ENCODE data around the gene NMUR1.
A peak's percentile ranks its signal among the peaks of the same experiment; 100 is the strongest.

The NMUR1 gene

DNA sequence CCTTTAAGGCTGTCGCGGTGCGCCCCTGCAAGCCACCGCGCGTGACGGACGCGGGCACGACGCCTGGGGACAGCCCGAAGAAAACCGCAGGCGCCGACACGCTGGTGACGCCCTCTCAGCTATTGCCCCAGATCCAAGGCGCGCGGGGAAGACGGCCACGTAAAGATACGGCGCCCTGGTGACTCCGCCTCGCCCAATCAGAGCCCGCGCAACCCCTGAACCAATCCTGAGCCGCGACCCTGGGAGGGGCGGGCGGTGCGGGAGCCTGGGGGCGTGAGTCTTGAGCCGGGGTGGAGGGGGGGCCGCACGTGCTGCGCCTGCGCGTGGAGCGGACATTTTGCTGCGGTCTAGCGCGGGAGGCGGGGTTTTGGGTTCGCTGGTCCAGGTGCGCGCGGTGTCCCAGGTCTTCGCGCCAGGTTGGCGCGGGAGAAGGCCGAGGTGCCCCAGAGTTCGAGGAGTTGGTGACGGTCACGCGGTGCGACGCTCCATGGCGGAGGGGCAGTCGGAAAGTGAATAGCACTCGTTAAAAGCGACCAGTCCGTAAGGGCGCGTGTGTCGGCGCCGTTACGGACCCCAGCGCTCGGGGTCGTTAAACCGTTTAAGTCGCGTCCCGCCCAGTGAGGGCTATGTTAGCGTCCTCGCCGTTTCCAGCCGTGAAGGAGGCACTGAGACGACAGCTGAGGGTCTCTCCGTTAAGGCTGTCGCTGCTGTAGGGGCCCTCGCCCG lies 15.9 kb downstream of the NMUR1 start:
- no peaks in the 10 kb centered on the region for H3K27me3 ChIP-seq (ENCODE audit: control insufficient read depth, insufficient read depth, low read length)
- DNase-seq (ENCODE audit: low read depth, low spot score) = peak; percentile 95
- H3K27ac ChIP-seq (ENCODE audit: low read length) = no peak overlapping the region
- WGBS (ENCODE audit: insufficient coverage, insufficient read length) = no CpG with 5 or more reads among the region's 87 CpGs
- H3K4me3 ChIP-seq (ENCODE audit: low read length) = peak overlapping the region; percentile 84; the same call in 1 of the 2 replicates
- no peaks in the 10 kb centered on the region; the same call in 1 of the 2 replicates for H3K4me1 ChIP-seq (ENCODE audit: control insufficient read depth, insufficient read depth, low read length)
- no peaks in the 10 kb centered on the region for H3K9me3 ChIP-seq (ENCODE audit: control insufficient read depth, insufficient read depth, low read length)
- H3K36me3 ChIP-seq (ENCODE audit: control insufficient read depth, insufficient read depth, low read length) = no peaks in the 10 kb centered on the region

GRCh38 chr2:231513746-231514224 lies 16.5 kb downstream of the NMUR1 start:
- no peaks in the 10 kb centered on the region; the same call in 1 of the 2 replicates for H3K4me1 ChIP-seq (ENCODE audit: control insufficient read depth, insufficient read depth, low read length)
- no peak overlapping the region for H3K27ac ChIP-seq (ENCODE audit: low read length)
- peak overlapping the region; percentile 84; the same call in 1 of the 2 replicates for H3K4me3 ChIP-seq (ENCODE audit: low read length)
- H3K36me3 ChIP-seq (ENCODE audit: control insufficient read depth, insufficient read depth, low read length) = no peaks in the 10 kb centered on the region
- DNase-seq (ENCODE audit: low read depth, low spot score) = no peak
- no peaks in the 10 kb centered on the region for H3K27me3 ChIP-seq (ENCODE audit: control insufficient read depth, insufficient read depth, low read length)
- no peaks in the 10 kb centered on the region for H3K9me3 ChIP-seq (ENCODE audit: control insufficient read depth, insufficient read depth, low read length)
- no CpG with 5 or more reads among the region's 7 CpGs for WGBS (ENCODE audit: insufficient coverage, insufficient read length)

DNA sequence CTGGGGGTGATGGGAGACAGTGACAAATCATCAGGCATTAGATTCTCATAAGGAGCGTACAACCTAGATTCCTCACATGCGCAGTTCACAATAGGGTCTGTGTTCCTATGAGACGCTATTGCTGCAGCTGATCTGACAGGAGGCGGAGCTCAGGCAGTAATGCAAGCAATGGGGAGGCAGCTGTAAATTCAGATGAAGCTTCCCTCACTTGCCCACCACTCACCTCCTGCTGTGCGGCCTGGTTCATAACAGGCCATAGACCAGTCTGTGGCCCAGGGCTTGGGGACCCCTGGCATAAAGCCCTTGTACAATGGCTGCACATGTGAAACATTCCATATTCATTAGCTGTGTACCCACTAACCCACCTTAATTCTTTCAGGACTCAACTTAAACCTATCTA lies 18.0 kb downstream of the NMUR1 start:
- DNase-seq (ENCODE audit: low read depth, low spot score) = no peak
- no peaks in the 10 kb centered on the region for H3K27me3 ChIP-seq (ENCODE audit: control insufficient read depth, insufficient read depth, low read length)
- WGBS (ENCODE audit: insufficient coverage, insufficient read length) = no CpG with 5 or more reads among the region's 5 CpGs
- H3K36me3 ChIP-seq (ENCODE audit: control insufficient read depth, insufficient read depth, low read length) = no peaks in the 10 kb centered on the region
- H3K27ac ChIP-seq (ENCODE audit: low read length) = no peak overlapping the region
- H3K4me3 ChIP-seq (ENCODE audit: low read length) = no peak overlapping the region
- H3K9me3 ChIP-seq (ENCODE audit: control insufficient read depth, insufficient read depth, low read length) = no peaks in the 10 kb centered on the region
- no peaks in the 10 kb centered on the region; the same call in 1 of the 2 replicates for H3K4me1 ChIP-seq (ENCODE audit: control insufficient read depth, insufficient read depth, low read length)

- Histone ChIP-seq H3K9me3 (ENCODE audit: control insufficient read depth, insufficient read depth, low read length) (no peaks in the 10 kb centered on the region), H3K36me3 (ENCODE audit: control insufficient read depth, insufficient read depth, low read length) (peaks cover 4% of the 10 kb centered on the region; the same call in 1 of the 2 replicates), H3K4me1 (ENCODE audit: control insufficient read depth, insufficient read depth, low read length) (no peaks in the 10 kb centered on the region), H3K27ac (ENCODE audit: low read length) (no peak overlapping the region), H3K27me3 (ENCODE audit: control insufficient read depth, insufficient read depth, low read length) (no peaks in the 10 kb centered on the region), H3K4me3 (ENCODE audit: low read length) (no peak overlapping the region)
- no peak for DNase-seq (ENCODE audit: low read depth, low spot score)
- no CpG with 5 or more reads among the region's 3 CpGs for WGBS (ENCODE audit: insufficient coverage, insufficient read length)
These were observed 26.5 kb downstream of the NMUR1 start for GRCh38 chr2:231503766-231504165.

DNA sequence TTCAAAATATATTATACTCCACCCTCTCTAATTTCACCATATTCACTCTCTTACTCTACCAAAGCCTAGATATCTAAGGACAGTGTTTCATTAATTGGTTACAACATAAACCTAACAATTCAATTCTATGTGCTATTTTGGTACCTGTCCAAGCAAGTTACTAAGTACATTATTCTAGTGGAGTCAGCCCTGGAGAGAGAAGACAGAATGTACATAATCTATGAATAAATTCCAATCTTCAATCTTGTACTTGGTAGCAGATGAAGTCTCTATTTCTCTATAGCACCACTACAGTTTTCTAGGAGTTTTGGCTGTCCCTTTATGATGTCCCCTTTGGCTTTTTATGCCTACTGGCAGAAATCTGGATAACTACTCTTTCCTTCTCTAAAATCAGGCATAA lies 27.6 kb downstream of the NMUR1 start:
- Histone ChIP-seq H3K27ac (ENCODE audit: low read length) (no peak overlapping the region), H3K4me1 (ENCODE audit: control insufficient read depth, insufficient read depth, low read length) (no peaks in the 10 kb centered on the region), H3K27me3 (ENCODE audit: control insufficient read depth, insufficient read depth, low read length) (no peaks in the 10 kb centered on the region), H3K9me3 (ENCODE audit: control insufficient read depth, insufficient read depth, low read length) (no peaks in the 10 kb centered on the region), H3K36me3 (ENCODE audit: control insufficient read depth, insufficient read depth, low read length) (peaks cover 4% of the 10 kb centered on the region; the same call in 1 of the 2 replicates), H3K4me3 (ENCODE audit: low read length) (no peak overlapping the region)
- no peak for DNase-seq (ENCODE audit: low read depth, low spot score)

DNA sequence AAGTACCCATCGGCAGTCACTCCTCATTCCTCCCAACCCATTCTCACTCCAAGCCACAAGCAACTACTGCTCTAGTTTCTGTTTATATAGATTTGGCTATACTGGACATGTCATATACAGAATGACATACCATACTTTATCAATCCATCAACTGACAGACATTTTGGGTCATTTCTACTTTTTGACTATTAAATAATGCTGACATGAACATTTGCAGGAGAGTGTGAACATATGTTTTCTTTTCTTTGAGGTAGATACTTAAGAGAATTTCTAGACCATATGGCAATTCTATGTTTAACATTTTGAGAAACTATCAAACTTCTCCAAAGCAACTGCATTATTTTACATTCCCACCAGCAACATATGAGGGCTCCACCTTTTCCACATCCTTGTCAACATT lies 32.6 kb downstream of the NMUR1 start:
- Histone ChIP-seq H3K4me1 (ENCODE audit: control insufficient read depth, insufficient read depth, low read length) (no peaks in the 10 kb centered on the region), H3K36me3 (ENCODE audit: control insufficient read depth, insufficient read depth, low read length) (no peaks in the 10 kb centered on the region), H3K4me3 (ENCODE audit: low read length) (no peak overlapping the region), H3K27ac (ENCODE audit: low read length) (no peak overlapping the region), H3K9me3 (ENCODE audit: control insufficient read depth, insufficient read depth, low read length) (no peaks in the 10 kb centered on the region), H3K27me3 (ENCODE audit: control insufficient read depth, insufficient read depth, low read length) (no peaks in the 10 kb centered on the region)
- WGBS (ENCODE audit: insufficient coverage, insufficient read length) = no CpG with 5 or more reads among the region's 1 CpG
- DNase-seq (ENCODE audit: low read depth, low spot score) = no peak

DNA sequence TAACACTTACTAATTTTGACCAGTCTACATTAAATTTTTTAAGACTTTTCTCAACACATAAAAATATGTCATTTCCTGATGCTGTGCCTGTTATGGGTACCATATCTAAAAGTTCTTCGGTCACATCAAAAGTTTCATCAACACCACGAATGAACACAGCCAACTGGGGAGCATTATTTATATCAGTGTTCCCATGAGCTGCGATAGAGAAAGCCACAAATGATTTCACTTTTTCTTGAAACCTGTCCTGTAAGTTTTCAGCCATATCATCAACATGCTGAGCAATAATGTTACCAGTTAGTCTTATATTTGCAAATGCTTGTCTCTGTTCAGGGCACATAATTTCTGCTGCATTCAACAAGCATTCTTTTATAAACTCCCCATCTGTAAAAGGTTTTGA lies 35.6 kb downstream of the NMUR1 start:
- no CpG with 5 or more reads among the region's 3 CpGs for WGBS (ENCODE audit: insufficient coverage, insufficient read length)
- Histone ChIP-seq H3K27ac (ENCODE audit: low read length) (no peak overlapping the region), H3K27me3 (ENCODE audit: control insufficient read depth, insufficient read depth, low read length) (no peaks in the 10 kb centered on the region), H3K9me3 (ENCODE audit: control insufficient read depth, insufficient read depth, low read length) (no peaks in the 10 kb centered on the region), H3K4me3 (ENCODE audit: low read length) (no peak overlapping the region), H3K36me3 (ENCODE audit: control insufficient read depth, insufficient read depth, low read length) (no peaks in the 10 kb centered on the region), H3K4me1 (ENCODE audit: control insufficient read depth, insufficient read depth, low read length) (no peaks in the 10 kb centered on the region)
- DNase-seq (ENCODE audit: low read depth, low spot score) = no peak

GRCh38 chr2:231490801-231491200 lies 39.4 kb downstream of the NMUR1 start:
- no CpG with 5 or more reads among the region's 7 CpGs for WGBS (ENCODE audit: insufficient coverage, insufficient read length)
- DNase-seq (ENCODE audit: low read depth, low spot score) = no peak
- Histone ChIP-seq H3K4me3 (ENCODE audit: low read length) (no peak overlapping the region), H3K27me3 (ENCODE audit: control insufficient read depth, insufficient read depth, low read length) (no peaks in the 10 kb centered on the region), H3K27ac (ENCODE audit: low read length) (no peak overlapping the region), H3K9me3 (ENCODE audit: control insufficient read depth, insufficient read depth, low read length) (no peaks in the 10 kb centered on the region), H3K4me1 (ENCODE audit: control insufficient read depth, insufficient read depth, low read length) (no peaks in the 10 kb centered on the region), H3K36me3 (ENCODE audit: control insufficient read depth, insufficient read depth, low read length) (no peaks in the 10 kb centered on the region)

DNA sequence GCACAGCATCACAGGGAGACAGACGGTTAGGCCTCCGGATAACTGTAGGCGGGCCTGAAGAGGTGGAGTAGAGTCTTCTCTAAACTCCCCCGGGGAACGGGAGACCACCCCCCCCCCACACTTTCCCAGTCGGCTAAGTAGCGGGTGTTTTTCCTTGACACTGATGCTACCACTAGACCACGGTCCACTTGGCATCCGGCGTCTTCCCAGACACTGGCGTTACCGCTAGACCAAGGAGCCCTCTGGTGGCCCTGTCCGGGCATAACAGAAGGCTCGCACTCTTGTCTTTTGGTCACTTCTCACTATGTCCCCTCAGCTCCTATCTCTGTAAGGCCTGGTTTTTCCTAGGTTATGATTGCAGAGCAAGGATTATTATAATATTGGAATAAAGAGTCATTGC lies 40.3 kb downstream of the NMUR1 start:
- H3K4me3 ChIP-seq (ENCODE audit: low read length) = no peak overlapping the region
- no peaks in the 10 kb centered on the region for H3K9me3 ChIP-seq (ENCODE audit: control insufficient read depth, insufficient read depth, low read length)
- whole genome bisulfite sequencing (ENCODE audit: insufficient coverage, insufficient read length) = no CpG with 5 or more reads among the region's 14 CpGs
- H3K27ac ChIP-seq (ENCODE audit: low read length) = no peak overlapping the region
- H3K4me1 ChIP-seq (ENCODE audit: control insufficient read depth, insufficient read depth, low read length) = no peaks in the 10 kb centered on the region
- no peaks in the 10 kb centered on the region for H3K27me3 ChIP-seq (ENCODE audit: control insufficient read depth, insufficient read depth, low read length)
- no peaks in the 10 kb centered on the region for H3K36me3 ChIP-seq (ENCODE audit: control insufficient read depth, insufficient read depth, low read length)
- DNase-seq (ENCODE audit: low read depth, low spot score) = no peak

GRCh38 chr2:231488331-231488730 lies 41.9 kb downstream of the NMUR1 start:
- no peak for DNase-seq (ENCODE audit: low read depth, low spot score)
- Histone ChIP-seq H3K36me3 (ENCODE audit: control insufficient read depth, insufficient read depth, low read length) (no peaks in the 10 kb centered on the region), H3K4me1 (ENCODE audit: control insufficient read depth, insufficient read depth, low read length) (no peaks in the 10 kb centered on the region), H3K4me3 (ENCODE audit: low read length) (no peak overlapping the region), H3K27ac (ENCODE audit: low read length) (no peak overlapping the region), H3K27me3 (ENCODE audit: control insufficient read depth, insufficient read depth, low read length) (no peaks in the 10 kb centered on the region), H3K9me3 (ENCODE audit: control insufficient read depth, insufficient read depth, low read length) (no peaks in the 10 kb centered on the region)
- no CpG with 5 or more reads among the region's 5 CpGs for WGBS (ENCODE audit: insufficient coverage, insufficient read length)

Measured in iPS DF 6.9 (cell line).